ENCODE data around the gene CNTNAP5.

The CNTNAP5 gene

GRCh38 chr2:124138076-124138475, 113.0 kb downstream of the CNTNAP5 start:
- Histone ChIP-seq H4K5ac (ENCODE audit: low read length) (no peak overlapping the region), H3K79me2 (ENCODE audit: control insufficient read depth, insufficient read depth, low read length) (no peaks in the 10 kb centered on the region), H2BK15ac (replicated peaks; ENCODE audit: low read depth) (no peak overlapping the region), H4K8ac (ENCODE audit: low read depth, low read length) (no peak overlapping the region), H3K56ac (ENCODE audit: low read length) (no peak overlapping the region), H3K27me3 (ENCODE audit: insufficient read depth, low read length, poor library complexity) (no peaks in the 10 kb centered on the region), H3K36me3 (ENCODE audit: control insufficient read depth, insufficient read depth, low read length) (no peaks in the 10 kb centered on the region), H2BK5ac (ENCODE audit: low read length) (no peak overlapping the region), H2BK120ac (ENCODE audit: low read depth, low read length) (no peak overlapping the region), H3K4ac (ENCODE audit: low read depth, low read length) (no peak overlapping the region), H2AK5ac (ENCODE audit: low read length) (no peak overlapping the region), H3K27ac (ENCODE audit: low read depth, low read length) (no peak overlapping the region), H3K4me3 (ENCODE audit: low read length) (no peak overlapping the region), H3K4me1 (ENCODE audit: control insufficient read depth, low read depth, low read length) (no peaks in the 10 kb centered on the region), H3K23ac (ENCODE audit: low read length) (no peak overlapping the region), H3K4me2 (ENCODE audit: low read length) (no peak overlapping the region), H3K9ac (ENCODE audit: low read length) (no peak overlapping the region), H3K18ac (ENCODE audit: low read length) (no peak overlapping the region), H3K79me1 (ENCODE audit: low read length) (no peaks in the 10 kb centered on the region)
- no CpG with 5 or more reads among the region's 3 CpGs for WGBS (ENCODE audit: extremely low coverage, insufficient coverage, low lambda C conversion rate)
- no peak for DNase-seq

- H2BK5ac ChIP-seq (ENCODE audit: low read length): no peak overlapping the region
- no peaks in the 10 kb centered on the region for H3K4me1 ChIP-seq (ENCODE audit: control insufficient read depth, low read depth, low read length)
- no peak overlapping the region for H4K8ac ChIP-seq (ENCODE audit: low read depth, low read length)
- no peak overlapping the region for H3K18ac ChIP-seq (ENCODE audit: low read length)
- no peaks in the 10 kb centered on the region for H3K36me3 ChIP-seq (ENCODE audit: control insufficient read depth, insufficient read depth, low read length)
- no CpG with 5 or more reads among the region's 4 CpGs for WGBS (ENCODE audit: extremely low coverage, insufficient coverage, low lambda C conversion rate)
- no peak overlapping the region for H3K56ac ChIP-seq (ENCODE audit: low read length)
- no peak overlapping the region for H2BK120ac ChIP-seq (ENCODE audit: low read depth, low read length)
- no peak overlapping the region for H3K23ac ChIP-seq (ENCODE audit: low read length)
- no peak overlapping the region for H3K9ac ChIP-seq (ENCODE audit: low read length)
- no peak overlapping the region for H3K4me2 ChIP-seq (ENCODE audit: low read length)
- no peak for DNase-seq
- H2BK15ac ChIP-seq (replicated peaks; ENCODE audit: low read depth): no peak overlapping the region
- H4K5ac ChIP-seq (ENCODE audit: low read length): no peak overlapping the region
- H3K79me2 ChIP-seq (ENCODE audit: control insufficient read depth, insufficient read depth, low read length): no peaks in the 10 kb centered on the region
- H3K27me3 ChIP-seq (ENCODE audit: insufficient read depth, low read length, poor library complexity): no peaks in the 10 kb centered on the region
- no peak overlapping the region for H3K4ac ChIP-seq (ENCODE audit: low read depth, low read length)
- no peaks in the 10 kb centered on the region for H3K79me1 ChIP-seq (ENCODE audit: low read length)
- no peak overlapping the region for H2AK5ac ChIP-seq (ENCODE audit: low read length)
- no peak overlapping the region for H3K27ac ChIP-seq (ENCODE audit: low read depth, low read length)
- H3K4me3 ChIP-seq (ENCODE audit: low read length): no peak overlapping the region
These were observed 120.9 kb downstream of the CNTNAP5 start for GRCh38 chr2:124145982-124146381.

GRCh38 chr2:124147552-124147951, 122.5 kb downstream of the CNTNAP5 start:
- Histone ChIP-seq H2BK15ac (replicated peaks; ENCODE audit: low read depth) (no peak overlapping the region), H3K4me3 (ENCODE audit: low read length) (no peak overlapping the region), H3K18ac (ENCODE audit: low read length) (no peak overlapping the region), H4K8ac (ENCODE audit: low read depth, low read length) (no peak overlapping the region), H3K79me2 (ENCODE audit: control insufficient read depth, insufficient read depth, low read length) (no peaks in the 10 kb centered on the region), H3K56ac (ENCODE audit: low read length) (no peak overlapping the region), H3K27me3 (ENCODE audit: insufficient read depth, low read length, poor library complexity) (no peaks in the 10 kb centered on the region), H3K27ac (ENCODE audit: low read depth, low read length) (no peak overlapping the region), H3K4me2 (ENCODE audit: low read length) (no peak overlapping the region), H3K4me1 (ENCODE audit: control insufficient read depth, low read depth, low read length) (no peaks in the 10 kb centered on the region), H2BK120ac (ENCODE audit: low read depth, low read length) (no peak overlapping the region), H3K9ac (ENCODE audit: low read length) (no peak overlapping the region), H4K5ac (ENCODE audit: low read length) (no peak overlapping the region), H3K23ac (ENCODE audit: low read length) (no peak overlapping the region), H2BK5ac (ENCODE audit: low read length) (no peak overlapping the region), H3K79me1 (ENCODE audit: low read length) (no peaks in the 10 kb centered on the region), H3K36me3 (ENCODE audit: control insufficient read depth, insufficient read depth, low read length) (no peaks in the 10 kb centered on the region), H3K4ac (ENCODE audit: low read depth, low read length) (no peak overlapping the region), H2AK5ac (ENCODE audit: low read length) (no peak overlapping the region)
- no peak for DNase-seq
- no CpG with 5 or more reads among the region's 9 CpGs for WGBS (ENCODE audit: extremely low coverage, insufficient coverage, low lambda C conversion rate)

- H2BK15ac ChIP-seq (replicated peaks; ENCODE audit: low read depth): no peak overlapping the region
- no peak overlapping the region for H3K18ac ChIP-seq (ENCODE audit: low read length)
- no peaks in the 10 kb centered on the region for H3K79me1 ChIP-seq (ENCODE audit: low read length)
- H3K4me2 ChIP-seq (ENCODE audit: low read length): no peak overlapping the region
- no peaks in the 10 kb centered on the region for H3K79me2 ChIP-seq (ENCODE audit: control insufficient read depth, insufficient read depth, low read length)
- H2BK120ac ChIP-seq (ENCODE audit: low read depth, low read length): no peak overlapping the region
- H4K5ac ChIP-seq (ENCODE audit: low read length): no peak overlapping the region
- no peak overlapping the region for H3K56ac ChIP-seq (ENCODE audit: low read length)
- no peaks in the 10 kb centered on the region for H3K36me3 ChIP-seq (ENCODE audit: control insufficient read depth, insufficient read depth, low read length)
- no peak overlapping the region for H2AK5ac ChIP-seq (ENCODE audit: low read length)
- H4K8ac ChIP-seq (ENCODE audit: low read depth, low read length): no peak overlapping the region
- no CpG with 5 or more reads among the region's 6 CpGs for WGBS (ENCODE audit: extremely low coverage, insufficient coverage, low lambda C conversion rate)
- no peaks in the 10 kb centered on the region for H3K27me3 ChIP-seq (ENCODE audit: insufficient read depth, low read length, poor library complexity)
- H3K4me1 ChIP-seq (ENCODE audit: control insufficient read depth, low read depth, low read length): no peaks in the 10 kb centered on the region
- H3K4me3 ChIP-seq (ENCODE audit: low read length): no peak overlapping the region
- H3K27ac ChIP-seq (ENCODE audit: low read depth, low read length): no peak overlapping the region
- no peak overlapping the region for H3K23ac ChIP-seq (ENCODE audit: low read length)
- H3K9ac ChIP-seq (ENCODE audit: low read length): no peak overlapping the region
- no peak overlapping the region for H2BK5ac ChIP-seq (ENCODE audit: low read length)
- H3K4ac ChIP-seq (ENCODE audit: low read depth, low read length): no peak overlapping the region
- no peak for DNase-seq
These were observed 124.5 kb downstream of the CNTNAP5 start for GRCh38 chr2:124149571-124149970.

- no peaks in the 10 kb centered on the region for H3K79me2 ChIP-seq (ENCODE audit: control insufficient read depth, insufficient read depth, low read length)
- no peak overlapping the region for H2AK5ac ChIP-seq (ENCODE audit: low read length)
- no peak overlapping the region for H3K27ac ChIP-seq (ENCODE audit: low read depth, low read length)
- no peak overlapping the region for H4K8ac ChIP-seq (ENCODE audit: low read depth, low read length)
- H3K36me3 ChIP-seq (ENCODE audit: control insufficient read depth, insufficient read depth, low read length): no peaks in the 10 kb centered on the region
- no peak overlapping the region for H2BK120ac ChIP-seq (ENCODE audit: low read depth, low read length)
- no peak overlapping the region for H3K9ac ChIP-seq (ENCODE audit: low read length)
- no peak overlapping the region for H3K4me3 ChIP-seq (ENCODE audit: low read length)
- H3K4me1 ChIP-seq (ENCODE audit: control insufficient read depth, low read depth, low read length): no peaks in the 10 kb centered on the region
- H3K23ac ChIP-seq (ENCODE audit: low read length): no peak overlapping the region
- no peak for DNase-seq
- no peak overlapping the region for H3K4me2 ChIP-seq (ENCODE audit: low read length)
- H3K4ac ChIP-seq (ENCODE audit: low read depth, low read length): no peak overlapping the region
- no peak overlapping the region for H2BK5ac ChIP-seq (ENCODE audit: low read length)
- H3K18ac ChIP-seq (ENCODE audit: low read length): no peak overlapping the region
- no peaks in the 10 kb centered on the region for H3K27me3 ChIP-seq (ENCODE audit: insufficient read depth, low read length, poor library complexity)
- H2BK15ac ChIP-seq (replicated peaks; ENCODE audit: low read depth): no peak overlapping the region
- no peak overlapping the region for H3K56ac ChIP-seq (ENCODE audit: low read length)
- H3K79me1 ChIP-seq (ENCODE audit: low read length): no peaks in the 10 kb centered on the region
- no CpG with 5 or more reads among the region's 4 CpGs for WGBS (ENCODE audit: extremely low coverage, insufficient coverage, low lambda C conversion rate)
- H4K5ac ChIP-seq (ENCODE audit: low read length): peak overlapping the region; percentile 30
These were observed 126.6 kb downstream of the CNTNAP5 start for GRCh38 chr2:124151691-124152090.

- Histone ChIP-seq H3K27ac (ENCODE audit: low read depth, low read length) (no peak overlapping the region), H3K79me1 (ENCODE audit: low read length) (no peaks in the 10 kb centered on the region), H4K8ac (ENCODE audit: low read depth, low read length) (no peak overlapping the region), H3K56ac (ENCODE audit: low read length) (no peak overlapping the region), H2BK15ac (replicated peaks; ENCODE audit: low read depth) (no peak overlapping the region), H2BK120ac (ENCODE audit: low read depth, low read length) (no peak overlapping the region), H3K79me2 (ENCODE audit: control insufficient read depth, insufficient read depth, low read length) (no peaks in the 10 kb centered on the region), H2BK5ac (ENCODE audit: low read length) (no peak overlapping the region), H3K4ac (ENCODE audit: low read depth, low read length) (no peak overlapping the region), H3K27me3 (ENCODE audit: insufficient read depth, low read length, poor library complexity) (no peaks in the 10 kb centered on the region), H4K5ac (ENCODE audit: low read length) (no peak overlapping the region), H3K36me3 (ENCODE audit: control insufficient read depth, insufficient read depth, low read length) (no peaks in the 10 kb centered on the region), H2AK5ac (ENCODE audit: low read length) (no peak overlapping the region), H3K4me3 (ENCODE audit: low read length) (no peak overlapping the region), H3K4me2 (ENCODE audit: low read length) (no peak overlapping the region), H3K4me1 (ENCODE audit: control insufficient read depth, low read depth, low read length) (no peaks in the 10 kb centered on the region), H3K18ac (ENCODE audit: low read length) (no peak overlapping the region), H3K23ac (ENCODE audit: low read length) (no peak overlapping the region), H3K9ac (ENCODE audit: low read length) (no peak overlapping the region)
- no CpG with 5 or more reads among the region's 8 CpGs for WGBS (ENCODE audit: extremely low coverage, insufficient coverage, low lambda C conversion rate)
- DNase-seq: no peak
These were observed 128.6 kb downstream of the CNTNAP5 start for GRCh38 chr2:124153713-124154112.
